Measurements from ENCODE around the gene MAN2B2.

Gene MAN2B2

DNA sequence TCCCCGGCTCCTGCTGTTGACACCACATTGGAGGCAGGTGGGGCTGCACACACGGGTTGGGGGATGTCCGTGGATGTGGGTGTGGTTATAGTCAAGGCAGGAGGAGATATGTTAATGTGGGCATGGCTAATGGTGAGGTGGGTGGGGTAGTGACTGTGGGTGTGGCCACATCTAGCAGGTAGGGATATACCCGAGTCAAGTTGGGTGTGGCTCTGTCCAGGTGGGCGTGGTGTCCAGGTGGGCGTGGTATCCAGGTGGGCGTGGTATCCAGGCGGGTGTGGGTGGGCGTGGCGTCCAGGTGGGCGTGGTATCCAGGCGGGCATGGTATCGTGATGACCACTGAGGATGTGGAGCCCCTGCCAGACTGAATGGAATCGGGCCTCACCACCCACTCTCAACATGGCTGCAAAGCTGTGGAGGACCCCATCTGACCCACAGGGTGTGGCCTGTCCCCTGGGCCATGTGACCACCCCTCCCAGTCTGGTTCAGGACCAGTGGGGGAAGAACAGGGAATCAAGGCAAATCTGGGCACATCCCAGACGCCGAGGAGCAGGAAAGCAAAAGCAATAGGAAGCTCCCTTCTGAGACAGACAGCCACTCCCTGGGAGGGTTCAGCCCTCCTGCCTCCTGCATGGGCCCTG, 21.0 kb downstream of the MAN2B2 start:
- no peak for DNase-seq

DNA sequence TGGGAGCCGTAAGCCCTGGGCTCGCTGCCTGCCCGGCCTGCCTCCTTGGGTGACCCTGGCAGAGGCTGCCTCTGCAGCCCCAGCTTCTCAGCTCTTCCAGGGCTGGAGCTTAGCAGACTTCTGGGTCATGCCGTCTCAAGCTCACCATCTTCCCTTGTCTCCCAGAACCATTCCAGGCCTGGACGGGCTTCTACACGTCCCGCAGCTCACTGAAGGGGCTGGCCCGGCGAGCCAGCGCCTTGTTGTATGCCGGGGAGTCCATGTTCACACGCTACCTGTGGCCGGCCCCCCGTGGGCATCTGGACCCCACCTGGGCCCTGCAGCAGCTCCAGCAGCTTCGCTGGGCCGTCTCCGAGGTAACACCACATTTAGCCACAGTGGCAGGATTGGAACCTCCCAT, 22.0 kb downstream of the MAN2B2 start:
- DNase-seq, result no peak

DNA sequence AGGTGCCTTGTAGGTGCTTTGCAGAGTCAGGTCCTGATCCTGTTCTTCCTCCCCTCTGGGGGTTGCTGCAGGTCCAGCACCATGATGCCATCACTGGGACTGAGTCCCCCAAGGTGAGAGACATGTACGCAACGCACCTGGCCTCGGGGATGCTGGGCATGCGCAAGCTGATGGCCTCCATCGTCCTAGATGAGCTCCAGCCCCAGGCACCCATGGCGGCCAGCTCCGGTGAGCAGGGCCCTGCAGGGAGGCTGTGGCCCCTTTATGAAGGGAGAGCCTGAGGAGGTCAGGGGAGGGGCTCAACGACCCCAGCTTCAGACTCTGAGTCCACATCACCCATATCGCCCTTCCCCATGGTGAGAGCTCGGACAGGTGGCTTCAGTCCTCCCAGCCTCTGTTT, 23.1 kb downstream of the MAN2B2 start:
- DNase-seq, result no peak

DNA sequence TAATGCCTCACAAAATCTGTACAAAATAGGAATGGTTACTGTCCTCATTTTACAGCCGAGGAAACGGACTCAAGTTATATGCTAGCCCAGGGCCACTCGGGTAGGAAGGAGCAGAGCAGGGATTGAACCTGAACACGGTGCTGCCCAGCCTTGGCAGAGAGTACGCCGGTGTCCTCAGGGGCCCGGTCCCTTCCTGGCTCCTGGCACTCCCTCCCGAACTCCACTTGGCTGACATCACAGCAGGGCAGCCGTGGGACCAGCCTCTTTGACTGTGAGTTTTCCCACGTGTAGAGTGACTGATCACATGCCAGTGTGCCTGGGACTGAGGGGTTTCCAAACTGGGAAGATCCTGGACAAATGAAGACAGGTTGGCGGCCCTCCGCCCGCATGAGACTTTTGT, 23.7 kb downstream of the MAN2B2 start:
- DNase-seq, result no peak

DNA sequence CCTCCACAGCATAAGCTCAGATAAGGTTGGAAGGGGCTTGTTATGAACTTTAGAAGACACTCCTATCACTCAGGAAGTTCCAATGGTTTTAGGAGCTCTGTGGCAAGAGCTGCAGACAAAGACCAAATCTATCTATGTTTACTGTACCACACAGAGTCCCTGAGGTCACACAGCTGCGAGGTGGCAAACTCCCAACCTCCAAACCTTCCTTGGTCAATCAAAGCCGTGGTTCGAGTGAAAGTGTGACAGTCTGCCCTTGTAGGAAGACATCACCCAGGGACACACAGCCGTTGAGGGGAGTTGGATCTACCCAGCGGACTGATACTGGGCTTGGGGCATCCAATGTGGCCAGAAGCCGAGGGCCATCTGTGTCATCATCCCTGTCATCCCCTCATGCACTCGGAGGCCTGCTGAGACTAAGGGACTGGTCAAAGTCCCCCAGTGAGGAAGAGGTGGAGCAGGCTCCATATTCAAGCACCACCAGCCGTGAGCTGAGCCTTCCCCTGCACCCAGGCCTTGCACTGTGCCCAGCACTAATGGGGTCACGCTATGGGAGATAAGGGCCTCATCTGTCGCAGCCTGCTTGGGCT, 26.8 kb downstream of the MAN2B2 start:
- DNase-seq, result no peak

DNA sequence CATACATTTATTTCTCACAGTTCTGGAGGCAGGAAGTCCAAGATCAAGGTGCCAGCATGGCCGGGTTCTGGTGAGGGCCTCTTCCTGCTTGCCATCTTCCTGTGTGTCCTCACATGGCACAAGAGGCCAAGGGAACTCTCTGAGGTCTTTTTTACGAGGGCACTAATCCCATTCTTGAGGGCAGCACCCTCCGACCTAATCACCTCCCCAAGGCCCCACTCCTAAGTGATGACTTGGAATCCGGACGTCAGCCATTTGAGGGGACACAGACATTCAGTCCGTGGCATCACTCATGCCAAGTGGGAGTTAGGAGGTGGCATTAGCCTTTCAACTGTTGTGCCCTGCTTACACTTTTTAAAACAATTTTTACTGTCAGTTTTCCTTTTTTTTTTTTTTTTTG, 27.3 kb downstream of the MAN2B2 start:
- no peak for DNase-seq

DNA sequence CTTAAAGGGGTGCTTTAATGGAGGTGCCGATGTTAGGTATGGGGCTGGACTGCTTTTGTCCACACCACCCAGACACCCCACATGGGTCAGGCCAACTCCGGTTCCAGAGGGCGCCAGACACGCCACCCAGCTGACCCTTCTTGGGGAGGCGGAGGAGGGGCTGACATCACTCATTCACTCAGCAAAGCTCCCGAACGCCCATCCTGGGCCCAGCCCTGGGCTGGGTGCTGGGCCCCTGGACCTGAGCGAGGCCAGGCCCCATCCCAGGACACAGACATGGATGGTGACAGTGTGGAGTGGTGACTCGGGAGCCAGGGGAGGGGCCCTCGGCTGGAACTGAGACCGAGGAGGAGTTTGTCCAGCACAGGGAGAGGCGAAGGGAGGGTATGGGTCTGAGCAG, 28.1 kb downstream of the MAN2B2 start:
- DNase-seq, result no peak

DNA sequence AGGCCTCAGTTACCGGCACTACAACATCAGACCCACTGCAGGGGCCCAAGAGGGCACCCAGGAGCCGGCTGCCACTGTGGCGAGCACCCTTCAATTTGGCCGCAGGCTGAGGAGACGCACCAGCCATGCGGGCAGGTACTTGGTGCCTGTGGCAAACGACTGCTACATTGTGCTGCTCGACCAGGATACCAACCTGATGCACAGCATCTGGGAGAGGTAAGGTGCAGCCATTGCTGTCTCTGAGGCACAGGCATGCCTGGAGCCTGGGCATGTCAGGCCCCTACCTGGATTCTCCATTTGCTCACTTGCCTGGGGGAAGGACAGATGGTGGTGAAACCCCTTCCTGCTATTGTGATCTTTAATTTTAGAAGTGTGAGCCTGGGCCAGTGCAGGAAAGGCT, 30.1 kb downstream of the MAN2B2 start:
- no peak for DNase-seq

DNA sequence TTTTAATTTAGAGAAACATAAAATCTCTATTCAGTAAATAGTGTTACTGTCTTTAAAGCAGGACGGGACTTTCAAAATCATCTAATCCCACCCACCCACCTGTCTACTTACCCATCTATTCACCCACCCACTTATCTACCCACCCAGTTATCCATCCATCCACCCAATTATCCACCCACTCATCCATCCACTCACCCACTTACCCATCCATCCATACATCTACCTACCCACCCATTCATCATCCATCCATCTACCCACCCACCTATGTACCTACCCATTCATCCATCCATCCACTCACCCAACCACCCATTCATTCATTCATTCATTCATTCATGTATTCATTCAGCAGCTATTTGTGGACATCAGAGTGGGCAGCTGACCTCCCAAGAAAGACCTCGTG, 30.6 kb downstream of the MAN2B2 start:
- DNase-seq, result no peak

DNA sequence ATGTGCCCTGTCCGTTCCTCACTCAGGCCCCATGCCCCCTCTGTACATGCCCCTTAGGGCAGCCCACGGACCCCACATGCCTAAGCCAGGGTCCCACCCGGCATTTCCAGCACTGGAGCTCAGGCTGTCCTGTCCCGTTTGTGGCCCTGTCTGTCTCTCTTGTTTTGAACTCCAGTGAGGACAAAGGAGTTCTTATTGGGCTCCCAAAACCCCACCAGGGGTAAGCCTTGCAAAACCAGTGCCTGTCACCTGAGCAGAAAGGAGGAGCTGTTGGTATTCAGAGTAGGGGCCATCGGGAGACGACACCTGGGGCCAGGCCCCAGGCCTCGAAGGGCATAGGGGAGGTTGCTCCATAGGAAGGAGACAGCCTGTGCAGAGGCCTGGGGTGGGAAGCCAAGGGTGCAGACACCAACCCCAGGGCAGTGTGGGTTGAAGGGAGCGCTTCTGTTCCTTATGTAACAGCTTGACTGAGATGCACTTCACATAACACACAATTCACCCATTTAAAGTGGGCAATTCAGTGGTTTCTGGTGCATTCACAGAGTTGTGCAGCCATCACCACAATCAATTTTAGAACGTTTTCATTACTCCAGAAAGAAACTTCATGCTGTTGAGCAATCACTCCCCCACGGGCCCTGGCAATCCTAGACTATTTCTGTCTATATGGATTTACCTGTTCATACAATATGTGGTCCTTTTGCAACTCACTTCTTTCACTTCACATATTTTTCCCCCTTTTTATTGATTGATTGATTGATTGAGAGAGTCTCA, 31.7 kb downstream of the MAN2B2 start:
- no peak for DNase-seq

DNA sequence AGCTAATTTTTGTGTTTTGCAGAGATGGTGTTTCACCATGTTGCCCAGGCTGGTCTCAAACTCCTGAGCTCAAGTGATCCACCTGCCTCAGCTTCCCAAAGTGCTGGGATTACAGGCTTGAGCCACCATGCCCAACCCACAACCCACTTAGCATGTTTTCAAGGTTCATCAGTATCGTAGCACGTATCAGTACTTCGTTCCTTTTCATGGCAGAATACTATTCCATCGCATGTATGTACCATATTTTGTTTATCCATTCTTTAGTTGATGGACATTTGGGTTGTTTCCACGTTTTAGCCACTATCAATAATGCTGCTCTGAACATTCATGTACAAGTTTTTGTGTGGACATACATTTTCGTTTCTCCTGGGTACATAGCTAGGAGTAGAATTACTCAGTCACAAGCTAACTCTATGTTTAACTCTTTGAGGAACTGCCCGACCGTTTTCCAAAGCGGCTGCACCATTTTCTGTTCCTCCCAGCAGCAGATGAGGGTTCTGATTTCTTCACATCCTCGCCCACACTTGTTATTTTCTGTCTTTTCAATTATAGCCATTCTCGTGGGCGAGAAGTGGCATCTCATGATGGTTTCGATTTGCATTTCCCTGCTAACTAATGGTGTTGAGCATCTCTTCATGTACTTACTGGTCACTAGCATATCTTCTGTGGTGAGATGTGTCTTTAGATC, 32.5 kb downstream of the MAN2B2 start:
- no peak for DNase-seq

DNA sequence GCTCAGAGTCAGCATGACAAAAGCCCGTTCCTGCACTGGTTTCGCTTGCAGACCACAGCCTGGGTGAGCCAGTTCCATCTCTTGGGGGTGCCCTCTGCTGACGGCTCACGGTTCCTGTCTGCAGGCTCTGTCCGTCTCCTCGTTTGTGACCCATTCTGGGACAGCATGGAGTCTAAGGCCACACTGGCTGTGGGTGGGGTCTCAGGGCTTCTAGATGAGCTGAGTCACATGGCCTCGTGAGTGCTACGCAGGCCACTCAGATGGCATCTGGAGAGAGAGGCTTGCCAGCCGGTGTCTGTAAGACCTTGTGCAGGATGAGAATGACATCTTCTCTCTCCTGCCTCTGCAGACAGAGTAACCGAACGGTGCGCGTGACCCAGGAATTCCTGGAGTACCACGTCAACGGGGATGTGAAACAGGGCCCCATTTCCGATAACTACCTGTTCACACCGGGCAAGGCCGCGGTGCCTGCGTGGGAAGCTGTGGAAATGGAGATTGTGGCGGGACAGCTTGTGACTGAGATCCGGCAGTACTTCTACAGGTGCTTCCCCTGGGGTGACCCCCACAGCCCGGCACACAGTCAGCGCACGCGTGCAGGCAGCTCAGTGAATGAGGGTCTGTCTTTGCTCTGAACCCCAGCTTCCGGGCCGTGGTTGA, 33.9 kb downstream of the MAN2B2 start:
- DNase-seq, result no peak

DNA sequence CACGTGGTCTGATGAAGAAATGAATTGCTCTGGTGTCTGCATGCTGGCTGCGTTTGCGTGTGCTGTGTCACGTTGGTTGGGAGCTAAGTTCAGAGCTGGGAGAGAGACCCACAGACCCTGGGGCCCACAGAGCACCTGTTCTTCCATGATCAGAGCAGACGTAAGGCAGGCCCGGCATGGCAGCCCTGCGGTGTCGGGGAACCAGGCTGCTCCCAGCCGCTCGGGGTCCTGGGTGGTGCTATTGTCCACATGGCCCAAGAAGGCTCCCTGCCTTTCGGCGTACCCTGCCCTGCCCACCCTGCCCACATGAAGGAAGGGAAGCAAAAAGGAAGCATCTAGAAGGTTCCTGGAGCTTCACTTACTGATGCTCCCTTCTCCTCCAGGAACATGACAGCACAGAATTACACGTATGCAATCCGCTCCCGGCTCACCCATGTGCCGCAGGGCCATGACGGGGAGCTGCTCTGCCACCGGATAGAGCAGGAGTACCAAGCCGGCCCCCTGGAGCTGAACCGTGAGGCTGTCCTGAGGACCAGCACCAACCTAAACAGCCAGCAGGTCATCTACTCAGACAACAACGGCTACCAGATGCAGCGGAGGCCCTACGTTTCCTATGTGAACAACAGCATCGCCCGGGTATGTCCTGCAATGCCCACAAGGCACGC, 34.6 kb downstream of the MAN2B2 start:
- DNase-seq, result no peak

DNA sequence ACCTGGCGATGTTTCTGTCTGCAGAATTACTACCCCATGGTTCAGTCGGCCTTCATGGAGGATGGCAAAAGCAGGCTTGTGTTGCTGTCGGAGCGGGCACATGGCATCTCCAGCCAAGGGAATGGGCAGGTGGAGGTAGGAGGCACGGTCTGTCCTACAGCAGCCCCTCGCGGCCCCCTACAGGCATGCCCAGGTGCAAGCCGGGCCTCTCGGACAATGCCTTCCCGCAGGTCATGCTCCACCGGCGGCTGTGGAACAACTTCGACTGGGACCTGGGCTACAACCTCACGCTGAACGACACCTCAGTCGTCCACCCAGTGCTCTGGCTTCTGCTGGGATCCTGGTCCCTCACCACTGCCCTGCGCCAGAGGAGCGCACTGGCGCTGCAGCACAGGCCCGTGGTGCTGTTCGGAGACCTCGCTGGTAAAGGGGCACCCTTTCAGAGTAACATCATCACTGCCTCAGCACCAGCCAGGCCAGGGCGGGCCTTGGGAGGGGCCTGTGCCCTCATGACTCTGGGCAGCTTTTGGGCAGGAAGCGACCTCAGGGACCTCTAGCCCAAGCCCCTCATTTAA, 36.0 kb downstream of the MAN2B2 start:
- DNase-seq, result no peak

DNA sequence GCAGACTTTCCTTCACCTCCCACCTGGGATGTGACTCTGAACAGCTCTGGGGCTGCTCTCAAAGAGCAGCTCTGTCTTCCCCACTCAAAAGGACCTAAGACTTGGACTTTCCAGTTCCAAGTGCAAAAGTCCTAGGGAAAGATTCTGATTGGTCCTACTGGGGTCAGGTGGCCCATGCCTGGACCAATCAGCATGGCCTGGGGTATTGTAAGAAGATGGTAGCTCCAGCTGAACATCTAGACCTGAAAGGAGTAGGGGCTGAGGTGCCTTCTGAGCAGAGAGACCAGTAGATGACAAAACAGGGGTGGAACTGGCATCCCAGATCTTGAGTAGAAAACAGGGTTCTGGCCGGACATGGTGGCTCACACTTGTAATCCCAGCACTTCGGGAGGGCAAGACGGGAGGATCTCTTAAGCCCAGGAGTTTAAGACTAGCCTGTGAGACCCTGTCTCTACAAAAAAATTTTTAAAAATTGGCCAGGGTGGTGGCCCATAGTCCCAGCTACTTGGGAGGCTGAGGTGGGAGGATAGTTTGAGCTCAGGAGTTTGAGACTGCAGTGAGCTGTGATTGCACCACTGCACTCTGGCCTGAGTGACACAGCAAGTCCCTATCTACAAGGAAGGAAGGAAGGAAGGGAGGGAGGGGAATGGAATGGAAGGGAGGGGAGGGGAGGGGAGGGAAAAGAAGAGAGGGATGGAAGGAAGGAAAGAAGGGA, 38.1 kb downstream of the MAN2B2 start:
- no peak for DNase-seq

DNA sequence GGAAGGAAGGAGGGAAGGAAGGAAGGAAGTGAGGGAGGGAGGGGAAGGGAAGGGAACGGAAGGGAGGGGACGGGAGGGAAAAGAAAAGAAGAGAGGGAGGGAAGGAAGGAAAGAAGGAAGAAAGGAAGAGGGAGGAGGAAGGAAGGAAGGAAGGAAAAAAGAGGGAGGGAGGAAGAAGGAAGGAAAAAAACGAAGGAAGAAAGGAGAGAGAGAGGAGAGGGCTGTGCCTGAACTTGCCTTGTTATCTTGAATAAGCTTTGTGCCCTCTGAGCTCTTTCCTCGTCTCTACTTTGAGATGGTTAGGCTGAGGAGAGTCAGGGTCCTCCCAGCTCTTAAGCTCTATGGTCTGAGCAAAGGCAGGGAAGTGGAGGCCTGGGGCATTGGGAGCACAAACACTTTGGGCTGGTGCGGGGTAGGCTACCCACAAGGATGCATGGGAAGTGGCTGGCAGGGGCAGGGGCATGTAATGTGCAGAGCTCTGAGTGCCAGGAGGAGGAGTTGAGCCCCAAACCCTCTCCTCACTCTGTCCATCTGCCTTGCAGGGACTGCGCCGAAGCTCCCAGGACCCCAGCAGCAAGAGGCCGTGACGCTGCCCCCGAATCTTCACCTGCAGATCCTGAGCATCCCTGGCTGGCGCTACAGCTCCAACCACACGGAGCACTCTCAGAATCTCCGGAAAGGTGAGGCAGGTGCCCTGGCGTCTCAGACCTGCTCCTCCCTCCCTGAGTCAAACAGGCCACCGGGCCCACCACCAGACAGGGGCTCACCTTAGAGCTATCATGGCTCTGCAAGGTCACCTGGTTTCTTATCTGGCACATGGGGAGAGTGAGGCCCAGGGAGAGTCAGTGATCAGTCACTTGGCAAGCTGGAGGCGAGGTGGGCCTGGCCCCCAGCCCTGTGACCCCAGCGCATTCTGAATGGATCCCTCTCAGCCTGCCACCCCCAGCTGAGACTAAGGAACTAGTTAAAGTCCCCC, 39.0 kb downstream of the MAN2B2 start:
- DNase-seq, result no peak

DNA sequence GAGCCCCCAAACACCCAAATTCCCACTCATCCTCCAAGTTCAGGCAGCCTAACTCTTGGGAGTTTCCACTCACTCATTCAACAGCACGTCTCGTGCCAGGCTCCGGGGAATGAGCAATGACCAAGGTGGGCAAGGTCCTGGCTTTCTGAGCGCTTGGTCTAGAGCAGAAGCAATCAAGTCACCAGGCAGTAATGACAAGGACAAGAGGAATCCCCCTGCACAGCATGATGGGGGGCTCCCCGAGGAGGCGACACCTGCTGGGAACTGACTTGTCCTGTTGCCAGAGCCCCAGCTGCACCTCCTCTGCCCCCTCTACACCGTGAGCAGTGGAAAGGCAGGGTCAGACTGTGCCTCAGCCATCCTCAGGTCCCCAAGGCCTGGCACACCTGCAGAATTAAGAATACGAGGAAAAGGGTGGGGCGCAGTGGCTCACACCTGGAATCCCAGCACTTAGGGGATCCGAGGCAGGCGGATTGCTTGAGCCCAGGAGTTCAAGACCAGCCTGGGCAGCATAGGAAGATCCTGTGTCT, 39.8 kb downstream of the MAN2B2 start:
- no peak for DNase-seq

DNA sequence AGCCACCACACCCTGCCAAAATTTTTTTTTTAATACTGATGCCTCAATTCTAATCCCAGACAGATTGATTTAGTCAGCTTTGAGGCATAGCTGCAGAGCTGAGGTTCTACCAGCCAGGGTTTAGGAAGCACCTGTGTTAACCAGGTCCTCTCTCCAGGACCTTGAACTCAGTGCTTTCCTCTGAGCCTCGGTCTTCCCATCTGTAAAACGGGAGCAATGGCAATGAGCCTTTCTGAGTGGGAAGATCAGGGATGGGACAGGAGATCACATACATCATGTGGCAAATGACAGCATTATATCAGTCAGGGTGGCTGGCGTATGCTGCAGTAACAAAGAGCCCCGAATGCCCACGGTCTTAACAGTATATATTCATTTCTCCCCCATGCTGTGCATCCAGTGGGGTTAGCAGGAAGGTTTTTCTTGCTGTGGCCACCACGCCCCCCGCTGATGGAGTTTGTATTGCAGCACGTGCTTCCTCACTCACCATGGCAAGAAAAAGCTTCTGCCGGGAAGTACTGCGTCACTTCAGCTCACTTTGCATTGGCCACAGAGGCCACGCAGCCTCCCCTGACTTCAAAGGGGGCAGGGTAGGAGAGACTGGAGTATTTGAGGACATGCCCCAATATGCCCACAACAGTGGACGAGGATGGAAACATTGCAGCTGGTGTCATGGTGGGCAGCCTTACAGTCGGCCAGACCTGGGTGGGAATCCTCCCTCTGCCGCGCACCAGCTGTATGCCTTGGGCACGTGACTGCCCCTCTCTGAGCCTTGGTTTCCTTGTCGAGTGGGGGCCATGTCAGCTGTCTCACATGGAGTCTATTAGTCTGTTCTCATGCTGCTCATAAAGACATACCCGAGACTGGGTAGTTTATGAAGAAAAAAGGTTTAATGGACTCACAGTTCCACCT, 41.4 kb downstream of the MAN2B2 start:
- DNase-seq, result no peak

DNA sequence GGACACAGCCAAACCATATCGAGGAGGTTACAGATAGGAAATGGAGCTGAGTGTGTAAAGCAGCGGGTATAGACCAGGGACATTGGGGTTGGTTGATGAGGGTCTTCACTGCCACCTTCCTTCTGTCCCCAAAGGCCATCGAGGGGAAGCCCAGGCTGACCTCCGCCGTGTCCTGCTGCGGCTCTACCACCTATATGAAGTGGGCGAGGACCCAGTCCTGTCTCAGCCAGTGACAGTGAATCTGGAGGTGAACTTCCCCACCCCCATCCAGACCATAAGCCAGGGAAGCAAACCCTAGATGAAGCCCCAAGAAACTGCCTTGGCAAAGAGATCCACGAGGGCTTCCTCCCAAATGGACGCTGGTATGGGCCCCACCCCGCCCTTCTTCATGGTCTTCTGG, 42.3 kb downstream of the MAN2B2 start:
- DNase-seq, result no peak

Measured in NCI-H1092 (cell line).